Measurements from ENCODE around the gene CCDC172.

CCDC172 gene

DNA sequence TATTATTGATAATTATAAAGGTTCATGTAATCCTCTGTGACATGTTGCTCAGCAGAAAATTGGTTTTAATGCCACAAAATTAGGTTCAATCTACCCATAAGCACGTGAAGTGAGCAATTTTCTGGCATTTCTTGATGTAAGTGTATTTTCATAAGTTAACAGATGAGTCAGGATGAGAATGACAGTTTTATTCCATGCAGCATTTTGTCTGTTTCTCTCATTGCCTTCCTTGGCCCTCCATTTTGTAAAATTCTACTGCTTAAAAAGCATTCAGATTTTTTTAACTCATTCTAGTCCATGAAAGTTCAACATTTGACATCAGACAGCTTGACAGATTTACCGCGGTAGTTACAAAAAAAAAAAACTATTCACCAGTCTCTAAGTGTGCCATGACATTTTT lies 47.3 kb upstream of the CCDC172 start (continued):
- TF ChIP-seq, protein P1, sequence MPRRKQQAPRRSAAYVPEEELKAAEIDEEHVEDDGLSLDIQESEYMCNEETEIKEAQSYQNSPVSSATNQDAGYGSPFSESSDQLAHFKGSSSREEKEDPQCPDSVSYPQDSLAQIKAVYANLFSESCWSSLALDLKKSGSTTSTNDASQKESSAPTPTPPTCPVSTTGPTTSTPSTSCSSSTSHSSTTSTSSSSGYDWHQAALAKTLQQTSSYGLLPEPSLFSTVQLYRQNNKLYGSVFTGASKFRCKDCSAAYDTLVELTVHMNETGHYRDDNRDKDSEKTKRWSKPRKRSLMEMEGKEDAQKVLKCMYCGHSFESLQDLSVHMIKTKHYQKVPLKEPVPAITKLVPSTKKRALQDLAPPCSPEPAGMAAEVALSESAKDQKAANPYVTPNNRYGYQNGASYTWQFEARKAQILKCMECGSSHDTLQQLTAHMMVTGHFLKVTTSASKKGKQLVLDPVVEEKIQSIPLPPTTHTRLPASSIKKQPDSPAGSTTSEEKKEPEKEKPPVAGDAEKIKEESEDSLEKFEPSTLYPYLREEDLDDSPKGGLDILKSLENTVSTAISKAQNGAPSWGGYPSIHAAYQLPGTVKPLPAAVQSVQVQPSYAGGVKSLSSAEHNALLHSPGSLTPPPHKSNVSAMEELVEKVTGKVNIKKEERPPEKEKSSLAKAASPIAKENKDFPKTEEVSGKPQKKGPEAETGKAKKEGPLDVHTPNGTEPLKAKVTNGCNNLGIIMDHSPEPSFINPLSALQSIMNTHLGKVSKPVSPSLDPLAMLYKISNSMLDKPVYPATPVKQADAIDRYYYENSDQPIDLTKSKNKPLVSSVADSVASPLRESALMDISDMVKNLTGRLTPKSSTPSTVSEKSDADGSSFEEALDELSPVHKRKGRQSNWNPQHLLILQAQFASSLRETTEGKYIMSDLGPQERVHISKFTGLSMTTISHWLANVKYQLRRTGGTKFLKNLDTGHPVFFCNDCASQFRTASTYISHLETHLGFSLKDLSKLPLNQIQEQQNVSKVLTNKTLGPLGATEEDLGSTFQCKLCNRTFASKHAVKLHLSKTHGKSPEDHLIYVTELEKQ (tag by site-specific recombination; IDR thresholded peaks at IDR 0.05; ENCODE audit: borderline replicate concordance): no peak
- TF ChIP-seq OVOL3 (tag by site-specific recombination; IDR thresholded peaks at IDR 0.05) (no peak), ZNF274 (IDR thresholded peaks at IDR 0.05; ENCODE audit: low read length) (no peak), ZNF274 (tag by site-specific recombination; IDR thresholded peaks at IDR 0.05; ENCODE audit: borderline replicate concordance) (no peak), ZNF560 (tag by site-specific recombination; IDR thresholded peaks at IDR 0.05; ENCODE audit: borderline replicate concordance) (no peak), ZNF776 (tag by site-specific recombination; IDR thresholded peaks at IDR 0.05; ENCODE audit: borderline replicate concordance) (no peak)

DNA sequence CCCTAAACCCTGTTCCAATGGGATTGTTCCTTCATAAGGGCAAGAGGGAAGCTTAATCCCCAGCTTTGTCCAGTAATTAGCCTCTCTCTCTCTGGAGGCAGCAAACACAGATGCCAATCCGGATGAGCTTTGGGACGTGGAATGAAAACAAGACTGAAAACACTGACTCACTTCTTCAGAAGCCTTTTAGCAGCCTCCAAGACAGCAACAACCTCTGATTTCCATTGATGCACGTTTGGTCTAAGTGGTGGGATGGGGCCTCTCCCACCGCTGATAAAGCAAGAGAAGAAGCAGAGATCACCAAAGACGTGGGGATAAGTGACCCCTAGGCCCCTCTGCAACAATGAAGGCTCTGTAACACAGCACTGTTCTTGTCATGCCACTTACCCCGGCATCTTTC lies 45.4 kb upstream of the CCDC172 start:
- Histone ChIP-seq H3K4me3 (ENCODE audit: low read depth, low read length) (no peak overlapping the region), H3K36me3 (ENCODE audit: control insufficient read depth in 2 of 2, insufficient read depth in 1 of 2, low read length in 2 of 2) (no peaks in the 10 kb centered on the region), H3K4me1 (ENCODE audit: control insufficient read depth, insufficient read depth, low read length) (no peaks in the 10 kb centered on the region), H3K27ac (ENCODE audit: extremely low read depth, low read depth, low read length) (no peak overlapping the region), H3K9me3 (ENCODE audit: control insufficient read depth, insufficient read depth, low read depth, low read length) (no peaks in the 10 kb centered on the region)
- TF ChIP-seq KLF8 (tag by site-specific recombination; IDR thresholded peaks at IDR 0.05) (no peak), ZNF660 (tag by site-specific recombination; IDR thresholded peaks at IDR 0.05) (no peak), GLIS1 (tag by site-specific recombination; IDR thresholded peaks at IDR 0.05) (no peak), ZNF555 (tag by site-specific recombination; conservative IDR thresholded peaks at IDR 0.05) (no peak)
- CTCF ChIA-PET: no interaction called here
- POLR2A ChIA-PET: no interaction called here

DNA sequence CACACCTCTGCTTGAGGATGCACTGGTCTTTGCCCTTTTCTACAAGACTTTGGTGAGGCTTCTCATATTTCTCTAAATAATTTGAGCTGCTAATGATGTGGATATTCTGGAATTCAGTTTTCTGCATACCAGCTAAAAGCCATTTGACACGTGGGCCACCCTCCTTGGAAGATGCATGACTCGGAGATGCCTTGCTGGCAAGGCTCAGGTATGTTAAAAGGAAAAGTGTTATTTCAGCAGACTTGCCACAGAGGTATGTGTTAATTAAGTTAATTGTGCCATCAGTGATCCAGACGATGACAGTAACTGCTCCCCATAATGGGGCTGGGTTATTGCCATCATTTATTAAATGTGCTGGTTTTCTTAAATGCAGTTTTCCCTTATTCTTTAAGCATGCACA lies 42.5 kb upstream of the CCDC172 start:
- H3K36me3 ChIP-seq (ENCODE audit: control insufficient read depth in 2 of 2, insufficient read depth in 1 of 2, low read length in 2 of 2): no peaks in the 10 kb centered on the region
- H3K9me3 ChIP-seq (ENCODE audit: control insufficient read depth, insufficient read depth, low read depth, low read length): no peaks in the 10 kb centered on the region
- H3K4me1 ChIP-seq (ENCODE audit: control insufficient read depth, insufficient read depth, low read length): no peaks in the 10 kb centered on the region
- H3K4me3 ChIP-seq (ENCODE audit: low read depth, low read length): no peak overlapping the region
- ChIA-PET POLR2A (no interaction called here), CTCF (no interaction called here)
- TF ChIP-seq ZNF585B (tag by site-specific recombination; IDR thresholded peaks at IDR 0.05) (no peak), HOXA7 (CRISPR knock-in tag; IDR thresholded peaks at IDR 0.05; ENCODE audit: borderline replicate concordance) (no peak), ZNF266 (tag by site-specific recombination; IDR thresholded peaks at IDR 0.05; ENCODE audit: low read depth) (no peak), ZNF514 (tag by site-specific recombination; IDR thresholded peaks at IDR 0.05) (no peak), TCF7L2 (IDR thresholded peaks at IDR 0.05; ENCODE audit: borderline replicate concordance, low read depth, low read length) (no peak), ZNF391 (tag by site-specific recombination; IDR thresholded peaks at IDR 0.05; ENCODE audit: borderline replicate concordance, low read depth) (no peak), ZNF133 (tag by site-specific recombination; IDR thresholded peaks at IDR 0.05) (no peak), SP7 (tag by site-specific recombination; IDR thresholded peaks at IDR 0.05) (no peak), ZNF677 (tag by site-specific recombination; IDR thresholded peaks at IDR 0.05) (no peak)
- TF ChIP-seq, protein P2, sequence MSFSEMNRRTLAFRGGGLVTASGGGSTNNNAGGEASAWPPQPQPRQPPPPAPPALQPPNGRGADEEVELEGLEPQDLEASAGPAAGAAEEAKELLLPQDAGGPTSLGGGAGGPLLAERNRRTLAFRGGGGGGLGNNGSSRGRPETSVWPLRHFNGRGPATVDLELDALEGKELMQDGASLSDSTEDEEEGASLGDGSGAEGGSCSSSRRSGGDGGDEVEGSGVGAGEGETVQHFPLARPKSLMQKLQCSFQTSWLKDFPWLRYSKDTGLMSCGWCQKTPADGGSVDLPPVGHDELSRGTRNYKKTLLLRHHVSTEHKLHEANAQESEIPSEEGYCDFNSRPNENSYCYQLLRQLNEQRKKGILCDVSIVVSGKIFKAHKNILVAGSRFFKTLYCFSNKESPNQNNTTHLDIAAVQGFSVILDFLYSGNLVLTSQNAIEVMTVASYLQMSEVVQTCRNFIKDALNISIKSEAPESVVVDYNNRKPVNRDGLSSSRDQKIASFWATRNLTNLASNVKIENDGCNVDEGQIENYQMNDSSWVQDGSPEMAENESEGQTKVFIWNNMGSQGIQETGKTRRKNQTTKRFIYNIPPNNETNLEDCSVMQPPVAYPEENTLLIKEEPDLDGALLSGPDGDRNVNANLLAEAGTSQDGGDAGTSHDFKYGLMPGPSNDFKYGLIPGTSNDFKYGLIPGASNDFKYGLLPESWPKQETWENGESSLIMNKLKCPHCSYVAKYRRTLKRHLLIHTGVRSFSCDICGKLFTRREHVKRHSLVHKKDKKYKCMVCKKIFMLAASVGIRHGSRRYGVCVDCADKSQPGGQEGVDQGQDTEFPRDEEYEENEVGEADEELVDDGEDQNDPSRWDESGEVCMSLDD (tag by site-specific recombination; IDR thresholded peaks at IDR 0.05): no peak
- TF ChIP-seq, protein P3, sequence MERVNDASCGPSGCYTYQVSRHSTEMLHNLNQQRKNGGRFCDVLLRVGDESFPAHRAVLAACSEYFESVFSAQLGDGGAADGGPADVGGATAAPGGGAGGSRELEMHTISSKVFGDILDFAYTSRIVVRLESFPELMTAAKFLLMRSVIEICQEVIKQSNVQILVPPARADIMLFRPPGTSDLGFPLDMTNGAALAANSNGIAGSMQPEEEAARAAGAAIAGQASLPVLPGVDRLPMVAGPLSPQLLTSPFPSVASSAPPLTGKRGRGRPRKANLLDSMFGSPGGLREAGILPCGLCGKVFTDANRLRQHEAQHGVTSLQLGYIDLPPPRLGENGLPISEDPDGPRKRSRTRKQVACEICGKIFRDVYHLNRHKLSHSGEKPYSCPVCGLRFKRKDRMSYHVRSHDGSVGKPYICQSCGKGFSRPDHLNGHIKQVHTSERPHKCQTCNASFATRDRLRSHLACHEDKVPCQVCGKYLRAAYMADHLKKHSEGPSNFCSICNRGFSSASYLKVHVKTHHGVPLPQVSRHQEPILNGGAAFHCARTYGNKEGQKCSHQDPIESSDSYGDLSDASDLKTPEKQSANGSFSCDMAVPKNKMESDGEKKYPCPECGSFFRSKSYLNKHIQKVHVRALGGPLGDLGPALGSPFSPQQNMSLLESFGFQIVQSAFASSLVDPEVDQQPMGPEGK (tag by site-specific recombination; IDR thresholded peaks at IDR 0.05): no peak
- TF ChIP-seq, protein P4, sequence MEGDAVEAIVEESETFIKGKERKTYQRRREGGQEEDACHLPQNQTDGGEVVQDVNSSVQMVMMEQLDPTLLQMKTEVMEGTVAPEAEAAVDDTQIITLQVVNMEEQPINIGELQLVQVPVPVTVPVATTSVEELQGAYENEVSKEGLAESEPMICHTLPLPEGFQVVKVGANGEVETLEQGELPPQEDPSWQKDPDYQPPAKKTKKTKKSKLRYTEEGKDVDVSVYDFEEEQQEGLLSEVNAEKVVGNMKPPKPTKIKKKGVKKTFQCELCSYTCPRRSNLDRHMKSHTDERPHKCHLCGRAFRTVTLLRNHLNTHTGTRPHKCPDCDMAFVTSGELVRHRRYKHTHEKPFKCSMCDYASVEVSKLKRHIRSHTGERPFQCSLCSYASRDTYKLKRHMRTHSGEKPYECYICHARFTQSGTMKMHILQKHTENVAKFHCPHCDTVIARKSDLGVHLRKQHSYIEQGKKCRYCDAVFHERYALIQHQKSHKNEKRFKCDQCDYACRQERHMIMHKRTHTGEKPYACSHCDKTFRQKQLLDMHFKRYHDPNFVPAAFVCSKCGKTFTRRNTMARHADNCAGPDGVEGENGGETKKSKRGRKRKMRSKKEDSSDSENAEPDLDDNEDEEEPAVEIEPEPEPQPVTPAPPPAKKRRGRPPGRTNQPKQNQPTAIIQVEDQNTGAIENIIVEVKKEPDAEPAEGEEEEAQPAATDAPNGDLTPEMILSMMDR (tag by site-specific recombination; IDR thresholded peaks at IDR 0.05): no peak
- H3K27ac ChIP-seq (ENCODE audit: extremely low read depth, low read depth, low read length): no peak overlapping the region

Data from HEK293 (cell line).